Measurements from ENCODE around the gene PLPPR3. TPM values are rescaled to one million over a fixed set of nuclear protein-coding genes. Genes with fewer than 3 reads are reported as not detected.
A peak's percentile ranks its signal among the peaks of the same experiment; 100 is the strongest.

Gene PLPPR3
- total RNA-seq, 1 donor = 0.36 TPM

DNA sequence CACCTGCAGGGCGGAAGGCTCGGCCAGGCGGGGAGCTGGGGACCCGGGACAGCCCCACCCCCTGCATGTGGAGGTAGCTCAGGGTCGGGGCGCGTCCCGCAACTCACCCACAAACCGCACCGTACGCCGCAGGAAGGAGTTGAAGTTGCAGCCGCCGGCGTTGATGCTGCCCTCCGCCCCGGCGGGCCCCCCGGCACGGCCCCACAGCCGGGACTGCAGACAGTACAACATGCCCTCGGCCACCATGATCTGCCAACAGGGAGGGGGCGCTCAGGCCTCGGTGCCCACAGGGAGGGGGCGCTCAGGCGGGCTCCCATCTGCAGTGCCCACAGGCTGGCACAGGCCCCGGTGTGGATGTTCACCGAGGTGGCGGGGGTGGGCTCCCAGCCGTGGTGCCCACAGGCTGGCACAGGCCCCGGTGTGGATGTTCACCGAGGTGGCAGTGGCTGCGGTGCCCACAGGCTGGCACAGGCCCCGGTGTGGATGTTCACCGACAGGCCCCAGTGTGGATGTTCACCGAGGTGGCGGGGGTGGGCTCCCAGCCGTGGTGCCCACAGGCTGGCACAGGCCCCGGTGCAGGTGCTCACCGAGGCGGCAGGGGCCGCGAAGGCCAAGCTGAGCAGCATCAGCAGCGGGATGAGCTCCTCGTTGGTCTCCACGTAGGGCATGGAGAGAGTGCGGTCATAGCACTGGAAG lies 6.5 kb downstream of the PLPPR3 start:
- no peak overlapping the region for H2AFZ ChIP-seq (ENCODE audit: low read length)
- TF ChIP-seq, protein P1, sequence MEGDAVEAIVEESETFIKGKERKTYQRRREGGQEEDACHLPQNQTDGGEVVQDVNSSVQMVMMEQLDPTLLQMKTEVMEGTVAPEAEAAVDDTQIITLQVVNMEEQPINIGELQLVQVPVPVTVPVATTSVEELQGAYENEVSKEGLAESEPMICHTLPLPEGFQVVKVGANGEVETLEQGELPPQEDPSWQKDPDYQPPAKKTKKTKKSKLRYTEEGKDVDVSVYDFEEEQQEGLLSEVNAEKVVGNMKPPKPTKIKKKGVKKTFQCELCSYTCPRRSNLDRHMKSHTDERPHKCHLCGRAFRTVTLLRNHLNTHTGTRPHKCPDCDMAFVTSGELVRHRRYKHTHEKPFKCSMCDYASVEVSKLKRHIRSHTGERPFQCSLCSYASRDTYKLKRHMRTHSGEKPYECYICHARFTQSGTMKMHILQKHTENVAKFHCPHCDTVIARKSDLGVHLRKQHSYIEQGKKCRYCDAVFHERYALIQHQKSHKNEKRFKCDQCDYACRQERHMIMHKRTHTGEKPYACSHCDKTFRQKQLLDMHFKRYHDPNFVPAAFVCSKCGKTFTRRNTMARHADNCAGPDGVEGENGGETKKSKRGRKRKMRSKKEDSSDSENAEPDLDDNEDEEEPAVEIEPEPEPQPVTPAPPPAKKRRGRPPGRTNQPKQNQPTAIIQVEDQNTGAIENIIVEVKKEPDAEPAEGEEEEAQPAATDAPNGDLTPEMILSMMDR (IDR thresholded peaks at IDR 0.05; ENCODE audit: extremely low read depth, low read depth, low read length) = no peak
- H4K20me1 ChIP-seq (ENCODE audit: insufficient read depth, low read length) = peaks cover 13% of the 10 kb centered on the region
- no peak for DNase-seq (ENCODE audit: insufficient read length, low spot score, missing footprints)
- no peak overlapping the region for H3K4me2 ChIP-seq (ENCODE audit: insufficient read depth, low read length)
- peaks cover 20% of the 10 kb centered on the region for H3K36me3 ChIP-seq (ENCODE audit: insufficient read depth, low read length)
- no peaks in the 10 kb centered on the region for H3K4me1 ChIP-seq (ENCODE audit: insufficient read depth, low read length)
- no peaks in the 10 kb centered on the region for H3K27me3 ChIP-seq (ENCODE audit: insufficient read depth, low read length)
- H3K79me2 ChIP-seq (ENCODE audit: insufficient read depth, low read length) = peaks cover 9% of the 10 kb centered on the region
- H3K27ac ChIP-seq (ENCODE audit: low read depth, low read length) = no peak overlapping the region
- H3K9me3 ChIP-seq (ENCODE audit: low read depth, low read length) = no peaks in the 10 kb centered on the region
- no peak overlapping the region for H3K4me3 ChIP-seq (ENCODE audit: insufficient read depth, low read length)

DNA sequence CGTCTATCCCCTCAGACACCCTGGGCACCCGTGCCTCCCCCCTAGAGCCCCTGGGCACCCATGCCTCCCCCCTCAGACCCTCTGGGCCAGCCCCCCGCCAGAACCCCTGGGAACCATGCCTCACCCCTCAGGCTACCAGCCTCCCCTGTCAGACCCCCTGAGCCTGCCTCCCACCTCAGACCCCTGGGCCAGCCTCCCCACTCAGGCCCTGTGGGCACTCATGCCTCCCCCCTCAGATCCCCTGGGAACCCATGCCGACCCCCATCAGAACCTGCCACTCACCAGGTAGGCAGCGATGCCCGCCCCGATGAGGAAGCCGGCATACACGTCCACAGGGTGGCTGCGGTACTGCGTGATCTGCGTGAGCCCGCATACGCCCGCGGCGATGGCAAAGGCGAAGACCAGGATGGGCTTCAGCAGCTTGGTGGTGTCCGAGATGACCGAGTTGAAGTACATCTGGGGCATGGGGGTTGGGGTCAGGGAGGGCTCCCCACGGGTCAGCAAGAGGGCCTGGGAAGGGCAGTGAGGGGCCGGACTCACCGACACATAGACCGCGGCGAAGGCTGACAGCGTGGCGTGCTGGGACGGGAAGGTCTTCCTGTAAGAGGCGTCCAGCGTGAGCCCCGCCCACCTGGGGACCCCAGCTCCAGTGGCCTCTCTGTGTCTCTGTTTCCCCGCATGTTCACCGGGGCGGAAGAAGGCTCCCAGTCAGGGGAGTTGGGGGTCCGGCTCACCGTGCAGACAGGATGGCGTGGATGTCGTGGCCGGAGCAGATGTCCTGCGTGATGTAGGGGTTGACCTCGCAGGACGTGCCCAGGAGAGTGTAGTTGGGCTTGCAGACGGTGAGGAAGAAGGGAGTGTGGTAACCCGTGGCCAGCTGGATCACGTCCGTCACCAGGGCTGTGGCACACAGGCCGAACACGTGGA lies 7.3 kb downstream of the PLPPR3 start:
- peak; percentile 91 for DNase-seq (ENCODE audit: insufficient read length, low spot score, missing footprints)
- Histone ChIP-seq H3K36me3 (ENCODE audit: insufficient read depth, low read length) (peaks cover 28% of the 10 kb centered on the region), H4K20me1 (ENCODE audit: insufficient read depth, low read length) (peaks cover 21% of the 10 kb centered on the region), H3K27me3 (ENCODE audit: insufficient read depth, low read length) (no peaks in the 10 kb centered on the region), H3K79me2 (ENCODE audit: insufficient read depth, low read length) (peaks cover 18% of the 10 kb centered on the region), H3K27ac (ENCODE audit: low read depth, low read length) (no peak overlapping the region), H3K4me1 (ENCODE audit: insufficient read depth, low read length) (no peaks in the 10 kb centered on the region), H3K9me3 (ENCODE audit: low read depth, low read length) (no peaks in the 10 kb centered on the region), H3K4me2 (ENCODE audit: insufficient read depth, low read length) (no peak overlapping the region), H3K4me3 (ENCODE audit: insufficient read depth, low read length) (no peak overlapping the region), H2AFZ (ENCODE audit: low read length) (no peak overlapping the region)
- TF ChIP-seq, protein P1 (IDR thresholded peaks at IDR 0.05; ENCODE audit: extremely low read depth, low read depth, low read length) = no peak

DNA sequence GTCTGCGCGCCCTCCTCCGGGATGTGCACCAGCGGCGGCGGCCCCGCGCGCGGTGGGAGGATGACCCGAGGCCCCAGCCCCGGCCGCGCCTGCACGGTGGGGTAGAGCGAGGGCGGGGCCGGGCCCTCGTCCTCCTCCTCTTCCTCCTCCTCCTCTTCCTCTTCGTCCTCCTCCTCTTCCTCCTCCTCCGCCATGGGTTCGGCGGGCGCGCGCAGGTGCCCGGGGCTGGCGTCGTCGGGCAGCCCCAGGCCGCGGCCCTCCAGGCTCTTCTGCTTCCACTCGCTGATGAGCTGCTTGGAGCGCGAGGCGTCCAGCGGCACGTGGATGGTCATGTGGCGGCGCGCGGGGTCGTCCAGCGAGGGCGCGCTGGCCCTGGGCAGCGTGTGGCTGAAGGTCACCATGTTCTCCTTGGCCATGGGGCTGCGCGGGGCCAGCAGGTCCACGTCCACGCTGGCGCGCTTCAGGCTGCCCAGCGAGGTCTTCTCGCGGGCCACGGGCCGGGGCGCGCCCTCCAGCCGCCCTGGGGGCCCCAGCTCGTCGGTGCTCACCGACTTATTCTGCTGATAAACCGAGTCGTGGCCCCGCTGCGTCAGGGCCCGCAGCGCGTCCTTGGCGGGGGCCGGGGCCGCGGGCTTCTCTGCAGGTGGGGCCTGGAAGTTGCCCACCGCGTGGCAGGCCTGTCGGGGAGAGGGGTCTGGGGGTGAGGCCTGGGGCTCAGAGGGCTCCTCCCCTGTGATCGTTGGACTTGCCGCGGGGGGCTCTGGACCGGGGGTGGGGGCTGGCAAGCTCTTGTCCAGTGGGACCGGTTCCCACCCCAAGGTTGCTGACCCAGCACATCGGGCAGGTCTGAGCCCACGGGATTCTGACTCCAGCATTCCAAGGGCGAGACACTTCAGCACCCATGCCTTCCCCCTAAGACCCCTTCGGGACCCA lies 8.3 kb downstream of the PLPPR3 start:
- peaks cover 31% of the 10 kb centered on the region for H4K20me1 ChIP-seq (ENCODE audit: insufficient read depth, low read length)
- TF ChIP-seq, protein P1 (IDR thresholded peaks at IDR 0.05; ENCODE audit: extremely low read depth, low read depth, low read length) = no peak
- H3K4me1 ChIP-seq (ENCODE audit: insufficient read depth, low read length) = no peaks in the 10 kb centered on the region
- H3K4me2 ChIP-seq (ENCODE audit: insufficient read depth, low read length) = no peak overlapping the region
- no peaks in the 10 kb centered on the region for H3K27me3 ChIP-seq (ENCODE audit: insufficient read depth, low read length)
- H3K36me3 ChIP-seq (ENCODE audit: insufficient read depth, low read length) = peaks cover 37% of the 10 kb centered on the region
- no peaks in the 10 kb centered on the region for H3K9me3 ChIP-seq (ENCODE audit: low read depth, low read length)
- no peak overlapping the region for H3K4me3 ChIP-seq (ENCODE audit: insufficient read depth, low read length)
- no peak overlapping the region for H3K27ac ChIP-seq (ENCODE audit: low read depth, low read length)
- H2AFZ ChIP-seq (ENCODE audit: low read length) = no peak overlapping the region
- peaks cover 25% of the 10 kb centered on the region for H3K79me2 ChIP-seq (ENCODE audit: insufficient read depth, low read length)
- DNase-seq (ENCODE audit: insufficient read length, low spot score, missing footprints) = peak; percentile 90
